Islet precursor cell (in vitro differentiated cells): ENCODE results near the gene C12orf56.
"Not testable (repeated sequence)": the region's sequence is repeated elsewhere in the genome, so short reads cannot be mapped to it uniquely, and the experiment has no call there.

Source experiments
- DNase-seq: peaks from one replicate; pipeline ENCODE4 v3.0.0-alpha.2; 2018

C12orf56 gene

DNA sequence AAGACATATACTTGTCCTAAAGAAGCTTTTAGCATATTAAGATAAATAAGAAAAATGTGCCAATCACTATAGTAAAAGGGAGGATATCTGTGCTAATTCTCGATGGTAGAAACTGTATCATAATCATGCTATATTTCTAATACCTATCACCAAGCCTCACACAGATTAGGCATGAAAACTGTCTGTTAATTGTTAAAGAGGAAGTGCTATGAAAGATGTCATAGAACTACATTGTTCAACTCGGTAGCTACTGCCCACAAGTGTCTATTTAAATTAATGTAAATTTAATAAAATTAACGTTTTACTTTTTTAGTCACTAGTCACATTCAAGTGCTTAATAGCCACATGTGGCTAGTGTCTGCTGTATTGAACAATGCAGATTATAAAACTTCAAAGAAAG lies 90.9 kb downstream of the C12orf56 start:
- no peak for DNase-seq

- DNase-seq = no peak
Measured at GRCh38 chr12:64296301-64296700, 94.3 kb downstream of the C12orf56 start.

GRCh38 chr12:64293654-64294364 lies 96.7 kb downstream of the C12orf56 start:
- no peak for DNase-seq

DNA sequence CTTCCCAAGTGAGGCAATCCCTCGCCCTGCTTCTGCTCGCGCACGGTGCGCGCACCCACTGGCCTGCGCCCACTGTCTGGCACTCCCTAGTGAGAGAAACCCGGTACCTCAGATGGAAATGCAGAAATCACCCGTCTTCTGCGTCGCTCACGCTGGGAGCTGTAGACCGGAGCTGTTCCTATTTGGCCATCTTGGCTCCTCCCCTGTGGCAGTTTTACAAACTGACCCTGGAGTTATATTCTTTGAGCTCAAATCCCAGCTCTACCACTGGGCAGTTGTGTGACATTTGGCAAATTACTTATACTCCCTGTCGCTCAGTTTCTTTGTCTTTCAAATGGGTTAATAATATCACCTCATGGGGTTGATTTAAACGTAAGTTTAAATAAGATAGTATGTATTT lies 97.4 kb downstream of the C12orf56 start:
- DNase-seq = not testable (repeated sequence)

- DNase-seq = no peak
Measured at GRCh38 chr12:64286521-64286920, 104.0 kb downstream of the C12orf56 start.

DNA sequence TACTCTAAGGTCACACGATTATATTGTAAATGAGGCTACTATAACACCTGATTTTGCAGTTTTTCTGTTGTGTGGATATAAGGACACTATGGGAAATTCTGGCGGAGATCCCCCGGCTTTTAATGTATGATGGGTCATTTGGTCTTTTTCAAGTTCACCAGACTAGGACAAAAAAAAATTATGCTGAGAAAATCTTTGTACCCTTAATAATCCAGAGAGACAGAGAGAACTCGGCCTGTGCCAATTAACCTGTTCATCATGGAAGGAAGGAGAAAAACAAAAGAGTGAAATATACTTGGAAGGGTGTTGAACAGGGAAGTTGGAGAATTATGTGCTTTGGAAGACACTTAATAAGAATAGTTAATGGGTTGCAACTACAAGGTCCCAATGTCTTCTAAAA lies 106.3 kb downstream of the C12orf56 start:
- no peak for DNase-seq

- DNase-seq = no peak
Measured at GRCh38 chr12:64278421-64278820, 112.1 kb downstream of the C12orf56 start.

DNA sequence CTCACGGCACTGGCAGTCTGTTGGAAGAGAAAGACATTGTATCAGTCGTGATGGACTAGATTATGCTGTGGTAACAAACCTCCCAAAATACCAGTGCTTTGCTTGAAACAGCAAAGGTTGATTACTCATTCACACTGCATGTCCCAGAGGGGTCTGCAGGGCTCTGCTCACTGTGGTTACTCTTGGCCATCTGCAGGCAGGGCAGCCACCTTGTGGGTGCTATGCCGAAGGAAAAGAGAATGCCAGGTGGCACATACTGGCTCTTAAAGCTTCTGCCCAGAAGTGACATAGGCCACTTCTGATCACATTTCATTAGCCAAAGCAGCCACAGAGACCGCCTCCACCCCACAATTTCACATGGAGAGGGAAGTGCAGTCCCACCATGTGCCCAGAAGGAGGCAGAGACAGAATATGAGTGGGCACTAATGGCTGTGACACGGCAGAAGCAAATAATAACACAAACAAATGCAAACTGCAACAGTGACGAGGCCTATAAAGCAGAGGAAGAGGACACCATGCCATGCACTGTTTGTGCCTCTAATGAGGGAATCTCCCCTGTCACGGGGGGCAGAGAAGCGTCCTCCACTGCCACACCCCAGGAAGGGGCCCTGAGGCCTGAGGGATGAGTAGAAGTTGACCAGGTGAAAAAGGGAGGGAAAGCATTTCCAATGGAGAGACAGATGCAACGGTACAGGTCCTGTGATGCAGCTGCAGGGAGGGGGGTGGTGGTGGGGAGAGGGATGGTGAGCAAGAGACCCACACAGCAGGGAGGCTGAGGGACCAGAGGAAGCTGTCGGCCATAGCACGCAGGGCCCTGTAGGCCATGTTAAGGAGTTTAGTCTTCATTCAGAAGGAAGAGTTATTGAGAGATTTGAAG lies 116.8 kb downstream of the C12orf56 start:
- peak; percentile 79 for DNase-seq

DNA sequence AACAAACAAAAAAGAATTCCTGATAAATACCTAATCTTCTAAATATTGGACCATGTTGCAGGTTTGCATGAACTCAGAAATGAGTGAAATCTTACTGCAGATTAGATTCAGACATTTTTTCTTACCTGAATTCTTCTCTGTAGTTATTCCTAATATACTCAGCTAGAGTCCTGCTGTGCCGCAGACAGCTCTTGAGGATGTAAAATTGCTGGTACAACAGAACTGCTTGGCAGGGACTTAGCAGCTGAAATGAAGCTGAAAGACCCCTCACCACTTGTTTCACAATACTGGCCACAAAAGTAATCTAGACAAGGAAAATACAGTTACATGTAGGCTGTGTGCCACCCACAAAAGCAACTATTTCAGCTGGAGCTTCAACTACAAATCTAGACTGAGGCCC lies 120.1 kb downstream of the C12orf56 start:
- DNase-seq = no peak

DNA sequence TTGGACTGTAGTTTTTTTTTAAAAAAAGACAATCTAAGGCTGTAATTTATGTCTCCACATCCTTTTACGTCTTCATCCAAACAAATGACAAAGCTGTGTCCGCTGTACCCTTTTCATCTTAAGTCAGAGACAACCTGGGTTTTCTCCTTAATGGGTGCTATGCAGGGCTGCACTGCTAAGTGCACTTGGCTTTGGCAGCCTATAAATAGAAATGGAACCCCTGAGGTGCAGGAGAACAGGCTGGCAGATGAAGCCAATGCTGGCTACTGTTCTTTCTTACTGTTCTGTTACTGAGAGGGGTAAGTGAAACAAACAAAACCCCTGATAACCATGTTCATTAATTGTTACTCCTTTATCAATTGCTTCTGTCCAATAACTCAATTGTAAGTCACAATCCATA lies 121.4 kb downstream of the C12orf56 start:
- no peak for DNase-seq

DNA sequence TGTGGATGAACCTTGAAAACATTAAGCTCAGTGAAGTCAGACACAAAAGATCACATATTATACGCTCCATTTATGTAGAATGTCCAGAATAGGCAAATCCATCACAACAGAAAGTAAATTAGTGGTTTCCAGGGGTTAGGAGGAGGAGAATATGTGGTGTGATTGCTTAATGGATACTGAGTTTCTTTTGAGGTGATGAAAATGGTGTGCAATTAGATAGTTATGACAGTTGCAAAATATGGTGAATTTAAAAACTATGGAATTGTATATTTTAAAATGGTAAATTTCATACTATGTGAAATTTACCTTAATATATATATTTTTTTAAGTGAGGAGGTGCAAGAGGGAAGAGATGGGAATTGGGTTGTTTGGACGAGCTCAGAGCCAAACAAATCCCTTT lies 122.1 kb downstream of the C12orf56 start:
- no peak for DNase-seq

DNA sequence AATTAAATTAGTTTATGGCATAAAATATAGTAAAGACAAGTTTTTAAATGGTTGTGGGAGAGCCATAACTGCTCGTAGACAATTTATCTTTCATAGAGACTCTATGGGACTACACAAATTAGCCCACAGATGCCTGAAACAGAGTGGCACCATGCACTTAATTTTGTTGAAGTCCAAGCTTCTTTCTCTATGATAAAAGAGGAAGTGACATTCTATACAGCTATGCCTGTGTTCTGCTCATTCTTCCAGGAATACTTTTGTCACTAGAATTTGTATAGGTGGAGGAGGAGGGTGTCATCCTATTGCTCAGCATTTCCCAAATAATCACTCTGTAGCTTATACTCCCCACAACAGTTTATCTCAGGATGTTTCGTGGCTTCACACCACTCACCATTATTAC lies 124.7 kb downstream of the C12orf56 start:
- DNase-seq = no peak

- DNase-seq = no peak
Measured at GRCh38 chr12:64261813-64262212, 128.7 kb downstream of the C12orf56 start.

GRCh38 chr12:64258576-64258975 lies 132.0 kb downstream of the C12orf56 start:
- peak; percentile 66 for DNase-seq

GRCh38 chr12:64256166-64256800 lies 134.3 kb downstream of the C12orf56 start:
- DNase-seq = no peak

DNA sequence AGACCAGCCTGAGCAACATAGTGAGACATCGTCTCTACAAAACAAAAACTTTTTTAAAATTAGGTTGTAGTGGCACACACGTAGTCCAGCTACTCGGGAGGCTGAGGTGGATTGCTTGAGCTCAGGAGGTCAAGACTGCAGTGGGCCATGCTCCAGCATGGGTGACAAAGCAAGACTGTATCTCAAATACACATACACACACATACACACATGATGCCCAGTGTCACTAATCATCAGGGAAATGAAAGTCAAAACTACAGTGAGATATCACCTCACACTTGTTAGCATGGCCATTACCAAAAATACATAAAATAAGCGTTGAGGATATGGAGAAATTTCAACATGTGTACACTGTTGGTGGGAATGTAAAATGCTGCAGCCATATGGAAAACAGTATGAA lies 135.3 kb downstream of the C12orf56 start:
- DNase-seq = no peak

- DNase-seq = no peak
Measured at GRCh38 chr12:64253356-64253755, 137.2 kb downstream of the C12orf56 start.

DNA sequence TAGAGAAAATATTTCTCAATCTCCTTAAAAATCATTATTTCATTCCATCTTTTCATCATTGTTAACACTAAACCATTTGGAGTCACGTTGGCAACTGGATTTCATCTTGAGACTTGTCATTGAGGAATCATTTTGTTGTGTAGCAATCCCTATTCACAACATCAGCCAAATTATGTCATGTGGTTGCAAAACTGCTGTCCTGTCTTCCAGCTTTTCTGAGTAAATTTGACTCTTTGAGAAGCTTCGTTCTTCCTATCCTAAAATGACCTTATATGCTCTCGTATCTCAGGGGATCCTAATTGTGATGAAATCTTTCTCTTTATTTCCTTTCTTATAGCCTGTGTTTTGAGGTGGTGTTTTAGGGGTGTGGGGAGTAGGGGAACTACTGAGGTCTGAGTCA lies 137.9 kb downstream of the C12orf56 start:
- no peak for DNase-seq

- no peak for DNase-seq
Measured at GRCh38 chr12:64243809-64244208, 146.7 kb downstream of the C12orf56 start.

- DNase-seq = no peak
Measured at GRCh38 chr12:64240781-64241180, 149.8 kb downstream of the C12orf56 start.

- no peak for DNase-seq
Measured at GRCh38 chr12:64237382-64237781, 153.2 kb downstream of the C12orf56 start.

DNA sequence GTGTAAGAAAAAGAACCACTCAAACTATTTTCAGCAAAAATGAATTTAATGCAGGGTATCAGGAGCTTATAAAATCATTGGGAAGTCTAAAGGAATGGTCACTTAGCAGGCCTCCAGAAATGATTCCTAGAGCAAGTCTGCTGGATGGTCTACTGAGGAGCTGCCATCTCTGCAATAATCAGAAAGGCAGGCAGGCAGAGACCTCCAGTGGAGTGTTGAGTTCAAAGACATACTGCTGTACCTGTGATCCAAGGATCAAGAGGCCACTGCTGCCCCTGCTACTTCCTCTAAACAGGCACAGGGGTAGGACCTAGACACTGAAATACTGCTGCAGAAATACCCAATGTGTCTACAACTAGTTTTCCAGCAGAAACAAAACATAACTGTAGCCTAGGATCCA lies 154.0 kb downstream of the C12orf56 start:
- no peak for DNase-seq

DNA sequence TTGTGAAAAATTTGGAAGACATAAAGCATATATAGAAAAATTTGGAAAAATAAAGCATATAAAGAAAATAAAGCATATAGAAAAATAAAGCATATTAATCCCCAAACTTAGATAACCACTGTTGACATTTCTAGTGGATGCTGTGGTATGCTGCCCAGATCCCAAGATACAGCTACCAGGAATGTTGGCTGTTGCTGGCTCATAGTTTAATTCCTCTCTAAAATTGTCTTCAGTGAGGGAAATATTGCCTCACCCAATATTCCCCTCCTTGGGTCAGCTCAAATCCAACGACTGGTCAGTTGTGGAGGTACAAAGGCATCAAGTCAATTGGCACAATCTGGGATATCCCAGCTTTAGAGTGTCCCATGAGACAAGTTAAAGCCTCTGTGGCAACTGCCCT lies 158.4 kb downstream of the C12orf56 start:
- DNase-seq = no peak

DNA sequence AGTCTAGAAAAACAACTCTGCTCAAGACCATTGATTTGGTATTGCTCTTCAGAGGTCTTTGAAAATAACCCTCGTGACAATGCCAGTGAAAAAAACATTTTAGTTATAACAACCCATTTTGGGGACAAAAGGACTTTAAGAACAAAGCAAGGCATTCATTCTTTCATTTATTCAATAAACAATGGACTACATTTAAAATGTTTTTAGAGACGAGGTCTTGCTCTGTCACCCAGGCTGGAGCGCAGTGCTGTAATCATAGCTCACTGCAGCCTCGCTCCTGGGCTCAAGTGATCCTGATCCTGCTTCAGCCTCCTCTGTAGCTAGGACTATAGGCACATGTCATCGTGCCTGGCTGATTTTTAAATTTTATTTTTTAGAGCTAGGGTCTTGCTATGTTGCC lies 160.8 kb downstream of the C12orf56 start:
- DNase-seq = no peak
